Measurements from ENCODE around the gene GHRHR. TPM values are rescaled to one million over a fixed set of nuclear protein-coding genes. Genes with fewer than 3 reads are reported as not detected.

Gene GHRHR
- not detected in 2 replicates for polyA plus RNA-seq

GRCh38 chr7:30963842-30964241 is at the start of gene GHRHR:
TSS of gene GHRHR (plus strand) at chr7:30963953. CDS start at chr7:30964069, 116 bp downstream.

Other genes with a start within 250 kb of the GHRHR start
- gene INMT, start 211.8 kb upstream of the GHRHR start, polyA plus RNA-seq = 0.22 and 0.60 TPM in 2 replicates
- gene MINDY4, start 192.5 kb upstream of the GHRHR start, polyA plus RNA-seq = 2.2 and 3.7 TPM in 2 replicates
- gene AQP1, start 52.1 kb upstream of the GHRHR start, polyA plus RNA-seq = 0.10 and 0.40 TPM in 2 replicates
- 1.1 and 1.6 TPM in 2 replicates for gene ADCYAP1R1, start 88.4 kb downstream of the GHRHR start, polyA plus RNA-seq

All from Purkinje cell (primary cell).